ENCODE measurements around the gene RRP36.

The RRP36 gene

GRCh38 chr6:43074847-43075669 is 53.6 kb downstream of the RRP36 start:
- no peak for DNase-seq

- DNase-seq: no peak
Measured at GRCh38 chr6:43075670-43076463, 54.4 kb downstream of the RRP36 start, which contains the start of gene PTK7. TSS of gene PTK7 (plus strand) at chr6:43076314. CDS start at chr6:43076489, 175 bp downstream.

GRCh38 chr6:43076464-43077332 is 55.3 kb downstream of the RRP36 start:
- no peak for DNase-seq

- no peak for DNase-seq
Measured at GRCh38 chr6:43077333-43077809, 55.9 kb downstream of the RRP36 start.

- DNase-seq: no peak
Measured at GRCh38 chr6:43077981-43078511, 56.6 kb downstream of the RRP36 start.

- no peak for DNase-seq
Measured at GRCh38 chr6:43078691-43079090, 57.3 kb downstream of the RRP36 start.

Data from hippocampal formation (tissue), 2 donors.